Eye (tissue), 1 donor: ENCODE data around the gene CCS.
A peak's percentile ranks its signal among the peaks of the same experiment; 100 is the strongest.
"Not testable (repeated sequence)": the region's sequence is repeated elsewhere in the genome, so short reads cannot be mapped to it uniquely, and the experiment has no call there.

ENCODE experiments used
- DNase-seq: peaks from one replicate; pipeline ENCODE4 v3.0.0-alpha.2; 2015

CCS gene

DNA sequence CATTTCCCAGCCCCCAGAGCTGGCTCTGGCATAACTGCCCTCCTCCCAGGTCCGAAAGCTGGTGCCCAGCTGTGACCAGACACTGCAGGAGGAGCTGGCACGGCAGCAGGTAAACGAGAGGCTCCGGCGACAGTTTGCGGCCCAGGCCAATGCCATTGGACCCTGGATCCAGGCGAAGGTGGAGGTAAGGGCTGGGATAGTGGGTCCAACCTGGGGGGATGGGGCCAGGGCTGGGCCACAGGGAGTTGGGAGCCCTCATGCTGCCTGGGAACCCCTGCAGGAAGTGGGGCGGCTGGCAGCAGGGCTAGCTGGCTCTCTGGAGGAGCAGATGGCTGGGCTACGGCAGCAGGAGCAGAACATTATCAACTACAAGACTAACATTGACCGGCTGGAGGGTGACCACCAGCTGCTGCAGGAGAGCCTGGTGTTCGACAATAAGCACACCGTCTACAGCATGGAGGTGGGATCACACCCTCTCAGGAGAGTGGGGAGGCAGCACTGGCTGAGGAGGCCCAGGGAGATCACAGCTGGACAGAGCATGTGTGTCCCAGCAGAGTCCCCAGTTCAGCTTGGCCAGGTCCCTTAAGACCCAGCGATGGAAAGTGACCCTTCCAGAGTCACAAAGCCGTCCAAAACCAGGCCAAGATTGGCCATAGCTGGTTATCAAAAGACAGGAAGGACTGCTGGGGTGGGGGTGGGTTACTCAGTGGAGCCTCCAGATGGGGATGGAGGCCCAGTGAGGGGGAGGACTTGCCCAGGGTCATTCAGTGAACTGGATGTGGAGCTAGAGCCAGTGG is 31.6 kb upstream of the CCS start:
- DNase-seq = no peak

DNA sequence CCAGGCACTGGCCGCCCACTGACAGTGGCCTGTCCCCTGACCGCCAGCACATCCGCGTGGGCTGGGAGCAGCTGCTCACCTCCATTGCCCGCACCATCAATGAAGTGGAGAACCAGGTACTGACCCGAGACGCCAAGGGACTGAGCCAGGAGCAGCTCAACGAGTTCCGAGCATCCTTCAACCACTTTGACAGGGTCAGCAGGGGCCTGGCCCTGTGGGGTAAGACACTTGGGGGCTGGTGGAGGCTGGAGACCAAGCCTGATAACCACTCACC is 31.1 kb upstream of the CCS start:
- DNase-seq = no peak

DNA sequence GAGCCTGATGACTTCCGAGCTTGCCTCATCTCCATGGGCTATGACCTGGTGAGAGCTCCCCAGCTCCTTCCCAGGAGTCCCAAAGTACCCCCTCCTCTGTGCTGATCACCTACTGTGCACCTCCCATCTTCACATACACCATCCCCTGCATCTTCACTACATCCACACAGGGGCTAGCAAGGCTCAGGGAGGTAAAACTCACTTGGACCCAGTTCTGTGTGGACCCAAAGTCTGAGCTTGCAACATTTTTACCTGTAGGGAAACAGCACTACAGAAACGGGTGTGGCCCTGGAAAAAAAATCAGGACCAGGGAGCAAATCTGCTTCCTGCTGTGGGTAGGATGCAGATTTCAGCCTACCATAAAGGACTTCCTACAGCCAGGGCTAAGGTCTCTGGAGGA is 30.7 kb upstream of the CCS start:
- no peak for DNase-seq

DNA sequence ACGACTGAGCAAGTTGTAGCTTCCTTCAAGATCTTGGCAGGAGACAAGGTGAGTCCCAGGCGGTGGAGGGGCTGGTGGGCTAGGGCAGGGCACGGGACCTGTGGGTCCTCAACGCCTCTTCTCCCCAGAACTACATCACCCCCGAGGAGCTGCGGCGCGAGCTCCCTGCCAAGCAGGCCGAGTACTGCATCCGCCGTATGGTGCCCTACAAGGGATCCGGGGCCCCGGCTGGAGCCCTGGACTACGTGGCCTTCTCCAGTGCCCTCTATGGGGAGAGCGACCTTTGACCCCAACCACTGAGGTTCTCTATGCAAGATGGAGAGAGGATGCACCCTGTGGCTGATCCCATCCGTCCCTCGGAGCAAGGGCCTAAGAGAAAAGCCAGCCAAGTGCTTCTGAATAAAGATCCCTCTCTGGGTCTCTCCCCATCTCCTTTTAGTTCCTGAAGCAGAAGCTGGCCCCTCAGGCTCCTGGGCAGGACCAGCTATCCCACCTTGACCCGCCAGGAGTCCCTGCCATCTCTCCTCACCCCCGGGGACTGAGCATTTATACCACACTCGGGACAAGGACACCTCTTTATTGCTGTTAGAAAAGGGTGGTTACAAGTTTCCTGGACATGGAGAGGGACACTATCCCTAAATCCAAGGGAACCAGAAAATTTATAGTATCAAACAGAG is 29.9 kb upstream of the CCS start:
- DNase-seq = no peak

DNA sequence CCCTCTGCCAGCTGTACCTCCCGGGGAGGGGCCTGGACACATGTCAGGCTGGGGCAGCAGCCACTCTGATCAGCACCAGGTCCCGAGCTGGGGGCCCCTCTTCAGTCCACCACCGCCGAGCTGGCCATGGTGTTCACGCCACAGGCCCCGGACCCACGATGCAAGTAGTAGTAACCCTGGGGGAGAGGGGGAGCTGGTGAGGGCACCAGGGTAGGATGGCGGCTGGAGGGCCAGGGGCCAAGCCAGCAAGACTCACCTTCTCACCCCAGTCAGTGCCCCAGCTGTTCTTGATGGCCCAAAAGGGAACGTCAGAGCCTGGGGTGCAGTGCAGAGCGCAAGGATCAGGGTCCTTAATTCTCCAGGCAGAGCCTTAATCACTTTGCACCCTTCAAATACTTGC is 29.2 kb upstream of the CCS start:
- no peak for DNase-seq

DNA sequence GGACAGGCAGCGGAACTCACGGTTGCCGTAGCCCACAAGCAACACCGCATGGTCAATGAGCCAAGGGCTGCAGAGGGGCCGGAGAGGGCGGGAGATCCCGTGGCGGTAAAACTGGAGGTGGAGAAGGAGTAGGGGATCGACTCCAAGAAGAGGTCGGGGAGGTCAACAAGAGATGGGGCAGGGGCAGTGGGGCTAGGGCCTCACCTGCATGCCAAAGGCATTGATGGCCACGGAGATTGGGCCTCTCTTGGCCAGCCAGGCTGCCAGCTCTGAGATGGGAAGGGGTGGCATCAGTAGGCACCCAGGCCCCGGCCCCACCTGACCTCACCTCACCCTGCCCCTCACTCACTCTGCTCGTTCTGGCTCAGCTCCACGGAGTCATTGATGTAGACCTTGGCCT is 28.4 kb upstream of the CCS start:
- DNase-seq = no peak

DNA sequence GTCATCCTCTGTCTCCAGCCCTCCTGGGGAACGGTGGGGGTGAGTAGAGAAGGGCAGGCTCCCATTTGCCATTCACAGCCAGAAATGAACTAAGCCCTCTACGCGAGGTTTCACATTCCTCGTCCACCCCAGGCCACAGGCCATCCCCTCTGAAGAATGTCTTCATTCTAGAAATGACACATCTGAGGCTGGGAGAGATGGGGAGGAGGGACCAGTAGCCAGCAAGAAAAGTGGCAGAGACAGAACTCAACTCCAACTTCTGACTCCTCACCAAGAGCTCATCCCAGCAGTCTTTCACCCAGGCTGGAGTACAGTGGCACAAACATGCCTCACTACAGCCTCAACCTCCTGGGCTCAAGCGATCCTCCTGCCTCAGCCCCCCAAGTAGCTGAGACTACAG is 28.0 kb upstream of the CCS start:
- DNase-seq = no peak

DNA sequence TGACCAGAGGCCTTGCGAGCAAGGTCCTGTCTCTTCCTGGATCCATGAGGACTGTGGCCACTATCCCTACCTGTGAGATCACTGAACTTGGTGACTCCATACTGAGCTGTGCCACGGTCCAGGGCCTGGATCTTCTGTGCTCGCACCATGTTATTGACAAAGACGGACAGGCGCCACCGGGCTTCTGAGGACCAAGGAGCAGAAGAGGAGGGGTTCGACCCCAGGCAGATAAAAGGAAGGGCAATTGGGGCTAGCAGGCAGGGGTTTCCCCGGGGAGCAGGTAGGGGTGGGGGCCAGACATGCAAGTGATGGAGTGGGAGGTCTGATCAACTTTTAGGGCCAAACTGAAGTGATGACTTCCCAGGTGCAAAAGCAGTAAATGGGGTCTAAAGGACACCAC is 26.8 kb upstream of the CCS start:
- no peak for DNase-seq

DNA sequence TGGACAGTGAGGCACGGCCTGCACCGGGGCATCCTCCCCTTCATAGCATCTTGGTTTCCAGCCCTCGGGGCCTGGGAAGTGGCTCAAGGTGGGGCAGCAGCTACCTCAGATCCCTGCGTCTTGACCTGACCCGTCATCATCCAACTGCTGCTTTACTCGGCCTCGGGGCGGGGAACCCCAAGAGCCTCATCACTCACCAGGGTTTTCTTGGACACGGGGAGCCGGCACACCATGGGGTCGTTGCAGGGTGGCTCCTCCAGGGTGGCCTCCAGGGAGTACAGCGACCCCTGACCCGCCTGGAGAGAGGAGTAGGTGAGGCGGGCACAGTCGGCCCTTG is 25.2 kb upstream of the CCS start:
- no peak for DNase-seq

DNA sequence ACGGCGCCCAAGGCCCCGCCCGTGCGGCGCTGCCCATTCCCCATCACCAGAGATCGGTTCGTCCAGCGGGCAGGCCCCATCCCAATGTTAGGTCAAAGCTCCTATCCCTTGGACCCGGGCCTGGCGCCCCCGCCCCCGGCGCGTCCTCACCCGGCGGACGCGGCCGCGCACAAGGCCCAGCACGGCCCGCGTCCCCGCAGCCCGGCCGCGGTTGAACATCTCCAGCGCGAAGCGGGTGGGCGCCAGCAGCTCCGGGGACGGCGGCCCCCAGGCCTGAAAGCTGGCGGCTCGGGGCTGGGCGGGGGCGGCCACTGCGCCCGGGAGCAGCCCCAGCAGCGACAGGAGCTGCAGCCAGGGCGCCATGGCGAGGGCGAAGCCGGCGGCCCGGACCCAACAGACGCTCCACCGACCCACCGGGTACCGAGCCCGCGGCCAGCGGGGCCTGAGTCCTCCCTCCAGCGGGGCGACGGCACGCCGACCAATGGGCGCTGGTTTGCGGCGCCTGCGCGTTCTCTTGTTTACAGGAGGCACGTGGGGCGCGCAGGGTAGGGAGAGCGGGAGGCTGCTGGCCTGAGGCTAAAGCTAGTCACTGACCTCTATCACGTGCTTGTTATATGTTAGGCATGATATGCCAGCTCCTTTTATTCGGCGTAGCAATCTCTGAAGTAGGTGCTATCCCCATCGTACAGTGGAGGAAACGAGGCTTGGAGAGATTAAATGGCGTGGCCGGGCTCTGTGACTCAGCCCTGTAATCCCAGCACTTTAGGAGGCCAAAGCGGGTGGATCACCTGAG is 24.7 kb upstream of the CCS start, which contains the start of gene CTSF:
Gene CTSF, minus strand, starts transcription at position 483 of the 793 bp plus-strand sequence. Its CDS starts 120 bp downstream, at position 363.
- peak; percentile 94 for DNase-seq

DNA sequence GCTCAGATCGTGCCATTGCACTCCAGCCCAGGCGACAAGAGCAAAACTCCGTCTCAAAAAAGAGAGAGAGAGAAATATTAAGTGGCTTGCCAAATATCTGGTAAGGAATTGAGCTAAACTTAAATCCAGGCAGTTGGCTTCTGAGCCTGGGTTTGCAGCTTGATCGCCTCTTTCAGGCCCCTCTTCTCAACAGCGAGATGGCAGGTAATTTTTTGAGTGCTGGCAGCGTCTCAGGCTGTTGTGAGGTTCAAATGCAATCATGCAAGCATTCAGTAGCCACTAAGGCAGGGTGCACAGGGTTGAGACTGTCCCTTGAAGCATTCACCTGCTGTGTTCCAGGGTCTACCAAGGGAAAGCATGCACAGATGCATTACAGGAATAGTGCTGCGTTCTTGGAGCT is 23.9 kb upstream of the CCS start:
- no peak for DNase-seq

DNA sequence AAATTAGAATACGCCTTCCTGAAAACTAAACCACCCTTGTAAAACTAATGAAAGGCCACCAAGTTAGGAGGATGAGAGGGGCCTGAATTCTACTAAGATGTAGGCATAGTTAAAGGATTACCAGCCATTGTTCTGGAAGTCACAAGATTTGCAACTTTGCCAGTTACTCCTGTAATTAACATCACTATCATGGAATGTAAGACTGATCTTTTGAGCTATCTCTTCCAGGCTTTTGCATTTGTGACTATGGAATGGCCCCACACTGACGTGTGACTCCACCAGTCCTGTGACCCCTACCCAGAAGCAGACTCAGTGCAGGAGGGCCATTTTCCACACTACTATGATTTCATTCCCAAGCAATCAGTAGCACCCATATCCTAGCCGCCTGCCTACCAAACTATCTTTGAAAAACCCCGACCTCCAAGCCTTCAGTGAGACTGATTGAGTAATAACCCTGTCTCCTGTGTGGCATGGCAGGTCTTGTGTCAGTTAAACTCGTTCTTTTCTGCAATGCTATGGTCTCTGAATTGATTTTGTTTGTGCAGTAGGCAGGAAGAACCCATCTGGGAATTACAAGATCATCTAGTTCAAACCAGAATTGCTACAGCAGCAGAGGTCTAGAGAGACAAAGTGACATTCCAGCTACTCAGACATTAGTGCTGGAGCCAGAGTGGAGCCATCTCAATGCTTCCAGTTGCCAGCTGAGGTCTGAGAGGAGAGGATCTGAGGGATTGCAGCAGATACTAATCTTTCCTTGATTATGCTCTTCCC is 22.7 kb upstream of the CCS start:
- peak; percentile 30 for DNase-seq

DNA sequence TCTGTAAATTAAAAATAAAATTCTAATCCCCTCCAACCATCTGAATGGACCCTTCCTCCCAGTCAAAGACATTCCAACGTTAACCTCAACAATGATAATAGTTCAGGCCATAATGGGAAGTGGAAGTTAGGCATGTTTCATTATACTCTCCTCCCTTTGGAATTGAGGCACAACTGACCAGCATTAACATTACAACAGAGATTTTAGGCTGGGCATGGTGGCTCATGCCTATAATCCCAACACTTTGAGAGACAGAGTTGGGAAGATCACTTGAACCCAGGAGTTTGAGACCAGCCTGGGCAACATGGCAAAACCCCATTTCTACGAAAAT is 22.2 kb upstream of the CCS start:
- DNase-seq = no peak

DNA sequence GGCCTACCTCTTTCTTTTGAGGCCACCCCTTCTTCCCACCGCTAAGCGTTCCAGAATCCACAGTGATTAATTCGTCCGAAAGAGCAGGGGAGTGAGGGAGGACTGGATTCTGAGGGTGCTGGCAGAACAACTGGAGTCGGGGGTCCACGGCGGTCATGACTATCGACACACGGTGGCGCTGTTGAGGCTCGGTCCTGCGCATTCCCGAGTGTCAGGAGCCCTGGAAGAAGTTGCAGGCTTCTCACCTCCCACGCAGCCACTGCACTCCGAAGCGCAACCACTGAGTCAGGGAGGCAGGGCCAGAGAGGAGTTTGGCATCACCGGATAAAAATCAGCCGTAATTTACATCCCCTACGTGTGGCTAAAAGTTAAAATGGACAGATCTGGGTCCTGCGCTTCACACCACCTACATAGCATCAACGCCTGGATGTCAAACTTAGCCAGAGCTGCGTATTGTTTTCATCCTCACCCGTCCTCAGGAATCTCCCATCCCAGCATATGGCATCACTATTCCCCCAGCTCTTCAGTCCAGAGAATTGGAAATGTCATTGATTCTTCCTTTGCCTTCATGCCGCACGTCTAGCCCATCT is 13.9 kb upstream of the CCS start:
- peak; percentile 91 for DNase-seq

DNA sequence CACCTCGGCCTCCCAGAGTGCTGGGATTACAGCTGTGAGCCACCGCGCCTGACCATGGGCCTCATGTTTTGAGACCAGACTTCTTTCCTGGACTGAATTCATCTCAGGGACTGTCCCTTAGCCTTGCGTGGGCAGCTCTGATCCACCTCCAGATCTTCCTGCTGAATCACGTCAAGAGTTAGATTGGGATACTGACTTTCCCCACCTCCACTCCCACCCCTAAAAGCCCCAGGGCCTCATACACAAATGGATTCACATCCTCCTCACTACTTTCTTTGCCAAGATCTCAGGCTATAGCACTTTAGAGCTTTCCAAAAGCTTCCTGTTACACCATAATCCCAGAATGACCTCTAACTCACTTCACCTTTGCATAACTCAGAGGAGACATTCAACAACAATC is 12.2 kb upstream of the CCS start:
- DNase-seq = no peak

DNA sequence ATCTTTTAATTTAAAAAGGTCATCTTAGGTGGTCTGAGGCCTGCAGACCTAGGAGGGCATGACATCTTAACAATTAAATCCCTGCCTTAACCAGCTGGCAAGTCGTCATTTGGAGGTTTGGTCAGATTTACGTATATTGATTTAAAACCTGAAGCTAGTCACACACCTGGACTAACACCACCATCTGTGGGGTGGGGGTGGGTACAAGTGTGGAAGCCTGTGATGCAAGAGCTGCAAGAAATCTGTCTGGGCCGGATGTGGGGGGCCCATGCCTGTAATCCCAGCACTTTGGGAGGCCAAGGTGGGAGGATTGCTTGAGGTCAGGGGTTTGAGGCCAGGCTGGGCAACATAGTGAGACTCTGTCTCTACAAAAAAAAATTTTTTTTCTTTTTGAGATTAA is 11.7 kb upstream of the CCS start:
- no peak for DNase-seq

DNA sequence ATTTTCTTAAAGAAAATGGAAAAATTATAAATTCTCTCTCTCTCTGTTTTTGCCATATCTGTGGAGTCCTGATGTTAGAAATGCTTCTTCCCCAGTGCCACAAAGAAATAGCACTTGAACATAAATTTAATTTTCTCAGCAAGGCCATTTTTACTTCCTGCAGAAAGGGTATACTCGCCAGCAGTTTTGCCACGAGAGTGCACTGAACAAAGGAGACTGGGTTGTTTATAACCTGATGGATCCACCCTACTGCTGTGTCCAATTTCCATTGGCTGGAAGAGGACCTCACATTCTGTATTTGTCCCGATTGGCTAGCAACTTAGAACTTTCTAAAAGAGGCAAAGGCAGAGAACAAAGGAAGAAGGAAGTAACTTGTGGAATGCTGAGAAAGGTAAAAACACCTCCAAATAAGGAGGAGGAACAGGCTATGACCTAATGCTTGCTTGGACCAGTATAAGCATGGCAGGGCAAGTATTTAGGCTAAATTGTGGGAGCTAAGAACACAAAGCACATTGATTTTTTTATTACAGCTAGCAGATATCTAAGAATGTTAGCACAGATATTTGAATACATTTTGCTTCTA is 10.3 kb upstream of the CCS start:
- DNase-seq = not testable (repeated sequence)

DNA sequence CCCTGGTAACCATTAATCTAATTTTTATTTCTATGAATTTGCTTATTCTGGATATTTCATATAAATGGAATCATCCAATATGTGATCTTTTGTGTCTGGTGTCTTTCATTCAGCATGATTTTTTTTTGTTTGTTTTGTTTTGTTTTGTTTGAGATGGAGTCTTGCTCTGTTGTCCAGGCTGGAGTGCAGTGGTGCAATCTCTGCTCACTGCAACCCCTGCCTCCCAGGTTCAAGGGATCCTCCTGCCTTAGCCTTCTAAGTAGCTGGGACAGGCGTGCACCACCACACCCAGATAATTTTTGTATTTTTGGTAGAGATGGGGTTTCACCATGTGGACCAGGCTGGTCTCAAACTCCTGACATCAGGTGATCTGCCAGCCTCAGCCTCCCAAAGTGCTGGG is 7.5 kb upstream of the CCS start:
- DNase-seq = not testable (repeated sequence)

DNA sequence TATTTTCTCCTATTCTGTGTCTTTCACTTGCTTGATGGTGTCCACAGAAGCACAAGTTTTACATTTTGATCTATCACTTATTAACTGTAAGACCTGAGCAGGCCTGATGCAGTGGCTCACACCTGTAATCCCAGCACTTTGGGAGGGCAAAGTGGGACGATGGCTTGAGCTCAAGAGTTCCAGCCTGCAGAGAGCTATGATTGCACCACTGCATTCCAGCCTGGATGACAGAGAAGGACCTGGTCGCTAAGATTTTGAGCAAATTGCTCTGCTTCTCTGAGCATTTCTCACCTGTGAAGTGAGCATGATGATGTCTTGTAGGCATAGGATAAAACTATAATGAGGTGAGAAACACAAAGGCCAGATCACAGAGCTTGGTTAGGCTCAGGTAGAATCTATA is 6.8 kb upstream of the CCS start:
- no peak for DNase-seq

DNA sequence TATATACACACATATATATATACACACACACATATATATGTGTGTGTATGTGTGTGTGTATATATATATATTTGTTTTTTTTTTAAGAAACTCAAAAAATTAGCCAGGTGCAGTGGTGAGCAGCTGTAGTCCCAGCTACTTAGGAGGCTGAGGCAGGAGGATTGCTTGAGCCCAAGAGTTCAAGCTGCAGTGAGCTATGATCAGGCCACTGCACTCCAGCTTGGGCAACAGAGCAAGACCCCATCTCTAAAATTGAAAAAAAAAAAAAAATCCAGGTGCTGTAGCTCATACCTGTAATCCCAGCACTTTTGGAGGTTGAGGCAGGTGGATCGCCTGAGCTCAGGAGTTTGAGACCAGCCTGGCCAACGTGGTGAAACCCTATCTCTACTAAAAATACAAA is 3.7 kb upstream of the CCS start:
- DNase-seq = not testable (repeated sequence)

DNA sequence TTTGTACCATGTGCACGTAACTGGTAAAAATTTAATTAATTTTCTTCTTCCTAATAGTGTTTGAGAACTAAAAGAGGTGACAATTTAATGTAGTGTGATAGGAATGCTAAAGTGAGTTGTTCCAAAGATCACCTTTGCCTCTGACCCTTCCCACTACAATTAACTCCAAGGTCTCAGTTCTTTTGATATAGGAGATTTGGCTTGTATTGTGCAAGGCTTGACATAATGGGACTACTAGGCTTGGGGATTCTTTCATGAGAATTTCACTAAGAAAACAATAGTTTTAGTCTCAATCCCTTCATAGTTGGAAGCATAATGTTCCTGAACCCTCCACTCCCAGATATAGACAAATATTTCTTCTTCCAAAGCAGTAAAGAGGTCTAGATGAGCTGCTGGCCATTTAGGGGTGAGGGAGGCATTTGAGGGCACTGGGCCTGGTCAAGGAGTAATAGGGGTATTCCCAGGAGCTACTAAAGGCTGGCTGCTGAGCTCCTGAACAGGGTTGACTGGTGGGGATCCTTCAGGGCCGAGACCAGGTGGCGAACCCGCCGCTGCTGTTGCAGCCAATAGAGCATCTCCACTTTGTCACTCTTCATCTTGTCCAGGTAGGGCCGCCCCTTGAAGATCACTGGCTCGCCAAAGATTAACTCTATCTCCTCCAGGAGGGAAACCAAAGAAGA is 2.8 kb upstream of the CCS start:
- no peak for DNase-seq

DNA sequence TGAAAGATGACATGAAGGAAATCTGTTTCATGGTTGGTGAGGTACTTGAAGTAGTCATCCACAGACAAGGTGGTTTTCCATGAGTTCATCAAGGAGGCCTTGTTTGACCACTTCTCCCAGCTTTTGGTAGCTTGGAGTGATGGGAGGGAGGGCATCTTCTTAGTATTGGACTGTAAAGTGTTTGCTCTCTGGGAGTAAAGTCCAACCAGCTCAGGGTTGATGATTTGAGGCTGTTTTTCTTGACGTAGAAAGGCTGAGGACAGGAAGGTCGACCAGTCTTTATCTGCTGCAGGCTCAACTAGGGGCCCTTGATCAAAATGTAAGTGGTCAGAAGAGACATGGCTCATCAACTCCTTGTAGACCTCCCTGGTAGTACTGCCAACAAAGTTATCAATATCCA is 1.8 kb upstream of the CCS start:
- DNase-seq = no peak
